Stomach (tissue), 4 donors: ENCODE measurements around the gene TSHZ1.

Source experiments
- EP300 ChIP-seq: sonication (generic); formaldehyde crosslinking; IDR thresholded peaks from one replicate; pipeline ENCODE4 v1.6.1; 2017; ENCODE audit warnings: antibody characterized with exemption
- POLR2AphosphoS5 ChIP-seq, 3 donors: sonication (generic); formaldehyde crosslinking; IDR thresholded peaks; one replicate each; pipeline ENCODE4 v1.6.1; 2016; ENCODE audit warnings: antibody characterized with exemption in 3 of 3
- TF ChIP-seq, protein P1 (sequence below), 7 experiments: fragments of 450-650 bp in 4 of 7; fragments of 200-600 bp in 3 of 7; sonication (generic) in 3 of 7; IDR thresholded peaks; one replicate each; pipeline ENCODE4 v1.5.1; 2016 to 2019; ENCODE audit warnings: antibody characterized with exemption in 7 of 7, control low read depth in 2 of 7, mild to moderate bottlenecking in 1 of 7

DNA sequence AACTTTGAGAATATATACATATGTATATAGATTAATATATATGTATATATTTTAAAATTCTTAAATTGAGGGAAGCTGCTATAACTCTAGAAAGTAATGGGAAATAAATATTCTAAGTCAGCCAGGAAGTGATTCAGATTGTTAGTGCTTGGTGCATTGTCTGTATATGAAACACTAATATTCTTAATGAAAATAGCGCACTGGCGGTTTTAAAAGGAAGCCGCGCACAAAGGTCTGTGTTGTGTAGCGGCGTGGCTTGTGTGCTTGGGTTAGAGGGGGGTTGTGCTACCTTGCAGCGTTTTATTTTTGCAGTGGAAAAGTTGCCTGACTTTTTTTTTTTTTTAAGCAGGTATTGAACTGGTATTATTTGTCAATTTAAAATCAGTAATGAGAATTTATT is 11.3 kb downstream of the TSHZ1 start:
- TF ChIP-seq EP300 (no peak), POLR2AphosphoS5 (IDR thresholded peaks at IDR 0.05) (no peak)
- TF ChIP-seq, protein P1, sequence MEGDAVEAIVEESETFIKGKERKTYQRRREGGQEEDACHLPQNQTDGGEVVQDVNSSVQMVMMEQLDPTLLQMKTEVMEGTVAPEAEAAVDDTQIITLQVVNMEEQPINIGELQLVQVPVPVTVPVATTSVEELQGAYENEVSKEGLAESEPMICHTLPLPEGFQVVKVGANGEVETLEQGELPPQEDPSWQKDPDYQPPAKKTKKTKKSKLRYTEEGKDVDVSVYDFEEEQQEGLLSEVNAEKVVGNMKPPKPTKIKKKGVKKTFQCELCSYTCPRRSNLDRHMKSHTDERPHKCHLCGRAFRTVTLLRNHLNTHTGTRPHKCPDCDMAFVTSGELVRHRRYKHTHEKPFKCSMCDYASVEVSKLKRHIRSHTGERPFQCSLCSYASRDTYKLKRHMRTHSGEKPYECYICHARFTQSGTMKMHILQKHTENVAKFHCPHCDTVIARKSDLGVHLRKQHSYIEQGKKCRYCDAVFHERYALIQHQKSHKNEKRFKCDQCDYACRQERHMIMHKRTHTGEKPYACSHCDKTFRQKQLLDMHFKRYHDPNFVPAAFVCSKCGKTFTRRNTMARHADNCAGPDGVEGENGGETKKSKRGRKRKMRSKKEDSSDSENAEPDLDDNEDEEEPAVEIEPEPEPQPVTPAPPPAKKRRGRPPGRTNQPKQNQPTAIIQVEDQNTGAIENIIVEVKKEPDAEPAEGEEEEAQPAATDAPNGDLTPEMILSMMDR (IDR thresholded peaks at IDR 0.05): no peak
